ENCODE measurements around the gene DISP1. TPM values are rescaled to one million over a fixed set of nuclear protein-coding genes. Genes with fewer than 3 reads are reported as not detected.
"Not testable (repeated sequence)": the region's sequence is repeated elsewhere in the genome, so short reads cannot be mapped to it uniquely, and the experiment has no call there.

DISP1 gene
- total RNA-seq, 1 donor from 2014 or later: 9.0 TPM

DNA sequence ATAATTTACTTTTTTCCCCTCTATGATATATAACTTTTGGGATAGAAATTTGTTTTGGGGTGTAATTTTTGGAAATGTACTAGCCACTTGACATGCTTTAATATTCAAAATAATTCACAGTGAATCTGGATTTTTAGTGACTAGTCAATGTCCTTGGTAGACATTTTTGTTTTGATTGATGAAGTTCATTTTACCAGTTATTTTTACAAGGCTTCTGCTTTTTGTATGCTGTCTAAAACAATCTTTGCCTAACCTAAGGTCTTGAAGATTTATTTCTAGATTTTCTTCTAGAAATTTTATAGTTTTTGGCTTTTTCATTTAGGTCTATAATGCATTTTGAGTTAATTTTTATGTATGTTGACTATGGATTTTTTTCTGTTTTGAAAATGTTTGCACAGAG is 30.9 kb downstream of the DISP1 start:
- no peak for FAIRE-seq
- no peak for DNase-seq (ENCODE audit: low spot score in 2 of 2)

DNA sequence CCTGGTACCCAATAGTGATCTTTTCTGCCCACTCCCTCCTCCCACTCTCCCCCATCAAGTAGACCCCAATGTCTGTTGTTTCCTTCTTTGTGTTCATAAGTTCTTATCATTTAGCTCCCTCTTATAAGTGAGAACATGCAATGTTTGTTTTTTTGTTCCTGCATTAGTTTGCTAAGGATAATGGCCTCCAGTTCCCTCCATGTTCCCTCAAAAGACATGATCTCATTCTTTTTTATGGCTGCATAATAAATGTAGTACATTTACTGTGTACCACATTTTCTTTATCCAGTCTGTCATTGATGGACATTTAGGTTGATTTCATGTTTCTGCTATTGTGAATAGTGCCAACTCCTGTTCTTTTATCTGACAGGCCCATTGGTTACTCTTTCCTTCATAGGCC is 35.7 kb downstream of the DISP1 start:
- DNase-seq (ENCODE audit: low spot score in 2 of 2); FAIRE-seq: not testable (repeated sequence)

DNA sequence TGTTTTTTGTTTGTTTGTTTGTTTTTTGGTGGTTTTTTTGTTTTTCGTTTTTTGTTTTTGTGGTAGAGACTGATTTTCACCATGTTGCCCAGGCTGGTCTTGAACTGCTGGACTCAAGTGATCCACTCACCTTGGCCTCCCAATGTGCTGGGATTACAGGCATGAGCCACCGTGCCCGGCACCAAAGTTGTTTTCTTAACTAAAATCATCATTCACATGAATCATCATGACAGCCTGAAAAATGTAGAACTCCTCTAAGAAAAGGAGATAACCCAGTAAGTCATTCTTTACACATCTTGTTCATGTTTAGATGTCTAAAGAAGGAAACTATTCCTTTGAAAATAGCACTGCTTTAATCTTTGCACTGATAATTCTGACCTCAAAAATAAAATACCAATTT is 37.5 kb downstream of the DISP1 start:
- DNase-seq (ENCODE audit: low spot score in 2 of 2) (no peak), FAIRE-seq (no peak)

DNA sequence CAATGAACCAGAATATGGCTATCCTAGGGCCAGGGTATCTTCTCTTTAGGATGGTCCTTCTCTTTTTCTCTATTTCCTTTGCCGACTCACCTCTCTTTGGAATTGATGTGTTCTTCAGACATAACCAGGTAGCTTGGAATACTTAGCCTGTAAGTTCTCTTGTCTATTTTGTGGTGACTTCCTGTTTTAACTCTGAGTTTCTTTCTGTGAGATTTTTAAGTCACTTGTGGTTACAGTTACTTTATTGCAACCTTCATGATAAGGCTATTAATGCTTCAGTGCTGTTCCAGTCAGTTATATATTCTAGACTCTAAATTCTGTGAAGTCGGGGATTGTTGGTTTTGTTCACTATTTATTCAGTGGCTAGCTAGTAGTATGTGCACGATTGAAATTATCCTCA is 46.2 kb downstream of the DISP1 start:
- DNase-seq (ENCODE audit: low spot score in 2 of 2) (no peak), FAIRE-seq (no peak)

Other genes starting within 250 kb of the DISP1 start
- 23.6 TPM for gene TAF1A, start 225.1 kb upstream of the DISP1 start, total RNA-seq
- 46.5 TPM for gene MIA3, start 196.9 kb upstream of the DISP1 start, total RNA-seq
- gene AIDA, start 102.5 kb upstream of the DISP1 start, total RNA-seq: 25.7 TPM
- 66.0 TPM for gene BROX, start 102.5 kb upstream of the DISP1 start, total RNA-seq
- not detected for gene FAM177B, start 77.8 kb upstream of the DISP1 start, total RNA-seq